ENCODE data around the gene ABLIM1. TPM values are rescaled to one million over a fixed set of nuclear protein-coding genes. Genes with fewer than 3 reads are reported as not detected.

ABLIM1 gene
- total RNA-seq, 4 donors from 2014 or later, result 193 to 248 (median 208) TPM

DNA sequence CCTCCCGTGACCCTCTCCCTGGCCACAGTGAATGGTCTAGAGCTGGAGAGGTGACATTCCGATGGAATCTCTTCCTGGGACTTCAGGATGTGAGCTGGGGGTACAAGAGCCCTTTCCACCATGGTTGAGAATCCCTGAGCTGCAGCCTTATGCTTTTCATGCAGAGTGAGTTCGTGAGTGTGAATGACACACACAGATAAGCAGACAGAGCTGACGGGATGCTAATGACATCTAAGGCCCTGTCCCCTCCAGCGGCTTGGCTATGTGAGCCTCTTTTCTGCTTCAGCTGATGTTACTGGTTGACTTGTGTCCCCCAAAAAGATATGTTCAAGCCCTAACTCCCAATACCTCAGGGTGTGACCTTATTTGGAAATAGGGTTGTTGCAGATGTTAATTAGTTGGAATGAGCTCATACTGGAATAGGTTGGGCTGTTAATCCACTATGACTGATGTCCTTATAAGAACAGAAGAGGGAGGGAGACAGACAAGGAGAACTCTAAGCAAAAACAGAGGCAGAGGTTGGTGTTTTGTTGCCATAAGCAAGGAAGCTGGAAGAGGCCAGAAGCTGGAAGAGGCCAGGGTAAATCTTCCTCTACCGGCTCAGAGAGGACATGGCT is 142.7 kb downstream of the ABLIM1 start:
- TF ChIP-seq CTCF (IDR thresholded peaks at IDR 0.05; ENCODE audit: low read depth), result no peak

GRCh38 chr10:114513381-114513792 is 144.7 kb downstream of the ABLIM1 start:
- TF ChIP-seq CTCF (IDR thresholded peaks at IDR 0.05; ENCODE audit: low read depth), result no peak

DNA sequence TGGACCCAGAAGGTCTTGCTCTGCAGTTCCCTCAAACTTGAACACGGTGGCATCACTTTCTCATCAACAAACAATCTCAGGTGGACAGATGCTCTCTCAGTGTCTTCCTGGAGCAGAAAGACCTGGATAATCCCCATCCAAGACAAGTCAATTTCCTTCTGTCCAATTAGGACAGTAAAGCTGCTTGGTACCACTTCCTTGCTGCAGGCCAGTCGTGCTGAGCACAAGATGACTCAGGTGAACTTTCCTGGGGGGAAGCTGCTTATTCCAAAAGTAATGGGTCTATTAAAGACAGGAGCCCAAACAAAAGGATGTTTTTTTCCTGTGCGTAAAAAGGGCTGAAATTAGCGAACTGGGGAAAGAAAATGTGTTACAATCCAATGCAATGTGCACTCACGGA is 146.2 kb downstream of the ABLIM1 start:
- TF ChIP-seq CTCF (IDR thresholded peaks at IDR 0.05; ENCODE audit: low read depth), result no peak

GRCh38 chr10:114508376-114508775 is 149.7 kb downstream of the ABLIM1 start:
- no peak for TF ChIP-seq CTCF (IDR thresholded peaks at IDR 0.05; ENCODE audit: low read depth)

DNA sequence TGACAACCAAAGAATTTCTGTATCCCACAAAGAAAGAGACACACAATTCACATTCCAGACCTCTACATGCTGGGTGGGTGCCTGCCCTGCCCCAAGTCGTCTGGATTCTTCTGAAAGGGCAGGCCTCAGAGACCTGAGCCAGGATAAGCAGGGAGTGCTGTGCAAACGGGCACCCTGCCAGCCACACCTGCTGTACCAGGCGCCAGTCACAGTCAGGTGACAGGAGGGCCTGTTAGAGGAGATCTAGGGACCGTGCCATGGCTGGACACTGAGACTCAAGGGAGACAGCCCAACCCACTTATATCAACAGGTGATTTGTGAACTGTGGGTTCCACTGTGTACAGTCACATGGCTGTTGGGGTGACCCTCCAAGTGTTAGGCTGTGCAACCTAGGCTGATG is 150.6 kb downstream of the ABLIM1 start:
- no peak for TF ChIP-seq CTCF (IDR thresholded peaks at IDR 0.05; ENCODE audit: low read depth)

GRCh38 chr10:114506871-114507385 is 151.1 kb downstream of the ABLIM1 start:
- TF ChIP-seq CTCF (IDR thresholded peaks at IDR 0.05; ENCODE audit: low read depth), result no peak

- no peak for TF ChIP-seq CTCF (IDR thresholded peaks at IDR 0.05; ENCODE audit: low read depth)
Measured at GRCh38 chr10:114504769-114505579, 153.1 kb downstream of the ABLIM1 start.

All from subcutaneous adipose tissue (tissue), 4 donors.